ENCODE measurements around the gene CCDC85C.
A peak's percentile ranks its signal among the peaks of the same experiment; 100 is the strongest.

The CCDC85C gene

GRCh38 chr14:99519931-99520421 lies 84.0 kb downstream of the CCDC85C start:
- no peak for DNase-seq

GRCh38 chr14:99519347-99519881 lies 84.6 kb downstream of the CCDC85C start:
- no peak for DNase-seq

GRCh38 chr14:99518441-99519346 lies 85.3 kb downstream of the CCDC85C start:
- peak; percentile 82 for DNase-seq

- no peak for DNase-seq
Measured at GRCh38 chr14:99517643-99518381, 86.2 kb downstream of the CCDC85C start.

GRCh38 chr14:99516871-99517642 lies 87.0 kb downstream of the CCDC85C start:
- no peak for DNase-seq

GRCh38 chr14:99516156-99516870 lies 87.7 kb downstream of the CCDC85C start:
- no peak for DNase-seq

GRCh38 chr14:99515301-99516155 lies 88.5 kb downstream of the CCDC85C start:
- no peak for DNase-seq

GRCh38 chr14:99514552-99515300 lies 89.3 kb downstream of the CCDC85C start:
- DNase-seq: no peak

- DNase-seq: no peak
Measured at GRCh38 chr14:99513946-99514551, 90.0 kb downstream of the CCDC85C start.

- no peak for DNase-seq
Measured at GRCh38 chr14:99513183-99513694, 90.8 kb downstream of the CCDC85C start.

GRCh38 chr14:99512571-99513182 lies 91.3 kb downstream of the CCDC85C start:
- DNase-seq: no peak

- DNase-seq: no peak
Measured at GRCh38 chr14:99512110-99512449, 91.9 kb downstream of the CCDC85C start.

- DNase-seq: no peak
Measured at GRCh38 chr14:99511421-99512109, 92.4 kb downstream of the CCDC85C start.

- no peak for DNase-seq
Measured at GRCh38 chr14:99510556-99511139, 93.4 kb downstream of the CCDC85C start.

GRCh38 chr14:99509871-99510555 lies 94.0 kb downstream of the CCDC85C start:
- no peak for DNase-seq

- DNase-seq: no peak
Measured at GRCh38 chr14:99508896-99509629, 94.9 kb downstream of the CCDC85C start.
